ENCODE data around the gene PHB1. TPM values are rescaled to one million over a fixed set of nuclear protein-coding genes. Genes with fewer than 3 reads are reported as not detected.

Gene PHB1
- total and polyA plus RNA-seq, 3 donors from 2014 or later = 69.1 to 103 (median 95.1) TPM

GRCh38 chr17:49357516-49357915, 57.2 kb downstream of the PHB1 start:
- Histone ChIP-seq H3K27ac (peak overlapping the region in 1 of 2 donors; percentile 52), H3K4me1 (peaks cover 43% of the 10 kb centered on the region), H3K27me3 (no peaks in the 10 kb centered on the region), H3K9me3 (no peaks in the 10 kb centered on the region), H3K36me3 (ENCODE audit: low read depth, missing control alignments) (no peaks in the 10 kb centered on the region), H3K4me3 (no peak overlapping the region)
- TF ChIP-seq CTCF (IDR thresholded peaks at IDR 0.05) = no peak
- no peak for TF ChIP-seq POLR2A (IDR thresholded peaks at IDR 0.05)
- WGBS, 2 donors = 69 to 75% methylated on average over 3 of the region's 3 CpGs
- DNase-seq = no peak
- intact Hi-C loops (cut with DNase I; ENCODE audit: low total_unique reads) = no loop called here

GRCh38 chr17:49356320-49356719, 58.4 kb downstream of the PHB1 start:
- Histone ChIP-seq H3K27ac (no peak overlapping the region), H3K4me1 (peaks cover 43% of the 10 kb centered on the region), H3K36me3 (ENCODE audit: low read depth, missing control alignments) (no peaks in the 10 kb centered on the region), H3K9me3 (no peaks in the 10 kb centered on the region), H3K27me3 (no peaks in the 10 kb centered on the region), H3K4me3 (no peak overlapping the region)
- WGBS, 2 donors = 86 to 90% methylated on average over 5 of the region's 5 CpGs
- intact Hi-C loops (cut with DNase I; ENCODE audit: low total_unique reads) = no loop called here
- no peak for DNase-seq
- TF ChIP-seq CTCF (IDR thresholded peaks at IDR 0.05) (no peak), POLR2A (IDR thresholded peaks at IDR 0.05) (no peak)

Small RNA genes lying within 50 kb of the gene (small RNA-seq; reads per million reads assigned to genes)
- gene RF00019 = 0 reads per million in 2 donors

Other genes starting within 250 kb of the PHB1 start
- under 1 TPM in 1 of 2 donors, not detected in 1; 0.68 TPM for gene GNGT2, start 204.3 kb downstream of the PHB1 start, total RNA-seq
- gene GNGT2, start 204.3 kb downstream of the PHB1 start, polyA plus RNA-seq (ENCODE audit: insufficient read depth, low read depth, low replicate concordance) = 2.2 TPM
- gene ABI3, start 204.2 kb downstream of the PHB1 start, total RNA-seq = 1 to 10 TPM in 1 of 2 donors, under 1 TPM in 1; 0.87 to 2.2 TPM
- 3.9 TPM for gene ABI3, start 204.2 kb downstream of the PHB1 start, polyA plus RNA-seq (ENCODE audit: insufficient read depth, low read depth, low replicate concordance)
- 100 to 1,000 TPM in 1 of 2 donors, 10 to 100 TPM in 1; 35.4 to 138 TPM for gene PHOSPHO1, start 184.1 kb downstream of the PHB1 start, total RNA-seq
- gene PHOSPHO1, start 184.1 kb downstream of the PHB1 start, polyA plus RNA-seq (ENCODE audit: insufficient read depth, low read depth, low replicate concordance) = 99.5 TPM
- gene ZNF652, start 52.6 kb downstream of the PHB1 start, total RNA-seq = 10 to 100 TPM; 51.2 to 62.3 TPM
- 32.3 TPM for gene ZNF652, start 52.6 kb downstream of the PHB1 start, polyA plus RNA-seq (ENCODE audit: insufficient read depth, low read depth, low replicate concordance)
- gene NGFR, start 80.4 kb upstream of the PHB1 start, total RNA-seq = 10 to 100 TPM; 11.3 to 20.6 TPM
- gene NGFR, start 80.4 kb upstream of the PHB1 start, polyA plus RNA-seq (ENCODE audit: insufficient read depth, low read depth, low replicate concordance) = 21.5 TPM
- 1 to 10 TPM; 4.1 to 5.6 TPM for gene NXPH3, start 161.0 kb upstream of the PHB1 start, total RNA-seq
- gene NXPH3, start 161.0 kb upstream of the PHB1 start, polyA plus RNA-seq (ENCODE audit: insufficient read depth, low read depth, low replicate concordance) = 5.8 TPM